ENCODE results near the gene OSBPL10.

Gene OSBPL10

DNA sequence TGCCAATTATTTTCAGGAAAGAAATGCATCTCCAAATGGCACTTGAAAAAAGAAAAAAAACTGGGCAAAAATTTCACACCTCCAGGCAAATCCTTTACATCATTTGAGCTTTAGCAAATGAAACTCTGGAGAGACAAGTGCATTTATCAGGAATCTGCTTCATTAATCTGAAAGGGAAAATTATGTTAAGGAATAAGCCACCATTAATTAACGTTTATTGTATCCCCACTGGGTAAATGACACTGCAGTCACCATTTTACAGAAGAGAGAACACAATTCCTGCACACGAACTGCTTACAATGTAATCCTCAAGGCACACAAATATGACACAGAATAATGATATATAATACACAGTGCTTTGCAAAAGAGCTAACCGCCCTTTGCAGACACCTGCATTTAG is 217.3 kb downstream of the OSBPL10 start:
- DNase-seq = no peak

DNA sequence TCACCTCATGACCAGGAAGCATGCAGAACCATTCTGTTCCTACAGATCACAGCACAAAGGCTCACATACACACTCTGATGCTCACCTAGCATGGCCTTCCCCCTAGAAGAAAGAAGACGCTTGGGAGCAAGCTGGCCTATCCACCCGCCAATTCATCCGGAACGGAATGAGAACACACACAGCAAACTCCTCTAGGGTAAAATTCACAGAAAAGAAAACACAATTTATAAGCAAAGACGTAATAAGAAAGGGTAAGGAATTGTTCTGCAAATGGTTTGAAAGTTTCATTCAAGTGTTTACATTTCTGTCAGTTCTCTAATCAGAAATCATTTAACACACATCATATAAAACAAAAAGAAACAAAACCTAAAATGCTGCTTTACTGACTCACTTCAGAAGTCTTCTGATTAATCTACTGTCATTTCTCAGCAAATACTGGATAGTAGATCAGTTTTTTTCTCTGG is 218.1 kb downstream of the OSBPL10 start:
- DNase-seq = no peak

DNA sequence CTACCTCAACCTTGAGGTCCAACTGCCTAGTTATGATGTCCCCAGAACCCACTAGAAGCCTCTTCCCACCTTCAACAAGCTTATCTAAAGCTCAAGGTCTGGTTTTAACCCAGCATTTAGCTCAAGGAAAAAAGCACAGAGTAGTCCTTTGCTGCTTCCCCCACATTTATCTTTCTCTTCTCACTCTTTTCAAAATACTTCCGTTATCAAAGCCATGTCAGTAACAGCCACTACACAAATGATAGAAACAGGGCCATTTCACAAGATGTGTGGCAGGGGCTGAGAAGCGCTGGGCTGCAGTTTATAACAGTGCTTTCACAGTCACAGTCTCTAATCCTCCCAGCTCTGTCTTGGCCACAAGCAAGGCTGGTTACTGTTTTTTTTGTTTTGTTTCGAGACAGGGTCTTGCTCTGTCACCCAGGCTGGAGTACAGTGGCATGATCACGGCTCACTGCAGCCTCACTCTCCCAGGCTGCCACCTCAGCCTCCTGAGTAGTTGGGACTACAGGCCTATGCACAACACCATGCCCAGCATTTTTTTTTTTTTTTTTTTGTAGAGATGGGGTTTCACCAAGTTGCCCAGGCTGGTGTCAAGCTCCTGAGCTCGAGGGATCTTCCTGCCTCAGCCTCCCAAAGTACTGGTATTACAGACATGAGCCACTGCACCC is 218.8 kb downstream of the OSBPL10 start:
- peak; percentile 79 for DNase-seq

- DNase-seq = peak; percentile 25
These were observed 220.4 kb downstream of the OSBPL10 start for GRCh38 chr3:31760654-31761053.

- peak; percentile 39 for DNase-seq
These were observed 222.6 kb downstream of the OSBPL10 start for GRCh38 chr3:31758322-31758965.

- DNase-seq = peak; percentile 51
These were observed 225.0 kb downstream of the OSBPL10 start for GRCh38 chr3:31755926-31756658.

GRCh38 chr3:31754575-31755278 is 226.3 kb downstream of the OSBPL10 start:
- DNase-seq = no peak

DNA sequence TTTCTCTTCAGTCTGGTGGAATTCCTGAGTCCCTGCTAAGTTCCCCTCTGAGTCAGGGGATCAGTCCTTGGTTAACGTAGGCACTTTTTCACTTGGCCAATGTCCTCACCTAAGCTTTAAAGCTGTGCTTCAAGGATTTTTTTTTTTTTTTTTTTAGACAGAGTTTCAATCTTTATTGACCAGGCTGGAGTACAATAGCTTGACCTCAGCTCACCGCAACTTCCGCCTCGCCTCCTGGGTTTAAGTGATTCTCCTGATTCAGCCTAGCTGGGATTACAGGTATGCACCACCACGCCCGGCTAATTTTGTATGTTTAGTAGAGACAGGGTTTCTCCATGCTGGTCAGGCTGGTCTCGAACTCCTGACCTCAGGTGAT is 228.0 kb downstream of the OSBPL10 start:
- DNase-seq = no peak

- no peak for DNase-seq
These were observed 228.6 kb downstream of the OSBPL10 start for GRCh38 chr3:31752305-31753049.

GRCh38 chr3:31750341-31750740 is 230.7 kb downstream of the OSBPL10 start:
- DNase-seq = no peak

- no peak for DNase-seq
These were observed 232.1 kb downstream of the OSBPL10 start for GRCh38 chr3:31748933-31749295.

- DNase-seq = no peak
These were observed 232.7 kb downstream of the OSBPL10 start for GRCh38 chr3:31748281-31748932.

DNA sequence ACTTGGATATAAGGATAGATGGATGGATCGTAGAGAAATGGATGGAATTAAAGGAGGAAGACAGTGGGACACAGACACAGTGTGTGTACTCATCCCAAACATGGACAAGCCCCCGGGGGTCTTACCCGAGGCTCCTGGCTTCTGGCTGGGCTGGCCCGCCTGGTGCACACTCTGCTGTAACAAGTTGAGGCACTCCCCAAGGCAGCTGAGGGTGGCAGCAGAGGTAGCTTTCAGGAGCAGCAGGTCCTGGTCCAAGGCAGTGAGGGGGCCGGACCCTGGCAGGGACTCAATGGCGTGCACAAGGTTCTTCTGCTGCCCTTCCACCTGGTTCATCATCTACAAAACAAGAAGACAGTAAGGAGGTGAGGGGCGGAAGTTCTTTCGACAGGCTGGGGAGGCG is 233.3 kb downstream of the OSBPL10 start:
- no peak for DNase-seq

- DNase-seq = no peak
These were observed 236.1 kb downstream of the OSBPL10 start for GRCh38 chr3:31744913-31745312.

GRCh38 chr3:31743331-31744089 is 237.6 kb downstream of the OSBPL10 start:
- DNase-seq = peak; percentile 25

GRCh38 chr3:31740397-31740796 is 240.7 kb downstream of the OSBPL10 start:
- DNase-seq = no peak

- no peak for DNase-seq
These were observed 242.7 kb downstream of the OSBPL10 start for GRCh38 chr3:31738412-31738811.

DNA sequence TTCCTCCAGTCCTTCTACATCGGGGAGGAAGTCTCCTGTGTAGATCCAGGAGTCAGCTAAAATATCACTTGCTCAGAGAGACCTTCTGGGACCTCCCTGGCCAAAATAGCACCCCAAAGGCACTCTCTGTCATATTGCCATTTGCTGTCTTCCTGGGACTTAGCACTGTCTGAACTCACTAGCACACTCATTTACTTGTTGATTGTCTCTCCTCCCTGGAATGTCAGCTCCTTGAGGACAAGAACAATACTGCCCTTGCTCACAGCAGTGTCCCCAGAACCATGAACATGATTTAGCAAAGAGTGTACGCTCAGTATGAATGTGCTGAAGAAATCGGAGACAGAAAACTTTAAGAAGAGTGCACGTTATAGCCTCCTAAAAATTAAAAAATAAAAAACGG is 245.4 kb downstream of the OSBPL10 start:
- no peak for DNase-seq

DNA sequence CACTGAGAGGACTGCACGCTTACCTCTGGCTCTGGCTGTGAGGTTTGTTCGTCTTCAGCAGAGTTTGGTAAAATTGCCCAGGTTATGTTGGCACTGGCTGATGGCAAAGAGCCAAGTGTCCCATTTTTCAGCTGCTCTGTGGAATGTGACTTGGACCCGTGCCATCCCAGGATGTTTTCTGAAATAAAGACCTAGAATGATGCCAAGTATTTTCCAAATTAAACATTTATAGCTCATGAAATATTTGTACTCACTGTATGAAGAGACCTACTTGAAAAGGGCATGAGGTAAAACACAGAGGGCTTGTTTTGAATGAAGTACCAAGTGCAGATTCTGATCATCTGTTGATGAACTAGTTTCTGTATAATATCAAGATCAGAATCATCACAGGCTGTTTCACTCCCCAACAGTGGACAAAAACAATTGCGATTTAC is 247.8 kb downstream of the OSBPL10 start:
- DNase-seq = no peak

DNA sequence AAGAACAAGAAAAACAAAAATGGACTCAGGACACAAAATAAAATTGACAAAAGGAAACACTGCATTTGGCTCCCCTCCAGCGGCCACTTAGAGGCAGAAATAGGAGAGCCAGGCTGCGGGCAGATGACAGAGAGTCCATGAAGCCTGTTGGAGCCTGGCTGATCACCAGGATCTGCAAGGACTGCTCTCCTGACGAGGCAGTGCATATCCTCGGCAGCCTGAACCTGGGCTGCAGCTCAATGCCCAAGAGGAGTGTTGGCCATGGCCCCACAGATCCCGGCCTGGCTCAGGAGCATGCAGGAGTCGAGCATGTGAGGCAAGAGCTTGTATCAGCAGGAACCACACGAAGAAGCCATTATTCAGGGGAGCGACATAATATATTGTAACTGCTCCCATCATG is 248.5 kb downstream of the OSBPL10 start:
- no peak for DNase-seq

DNA sequence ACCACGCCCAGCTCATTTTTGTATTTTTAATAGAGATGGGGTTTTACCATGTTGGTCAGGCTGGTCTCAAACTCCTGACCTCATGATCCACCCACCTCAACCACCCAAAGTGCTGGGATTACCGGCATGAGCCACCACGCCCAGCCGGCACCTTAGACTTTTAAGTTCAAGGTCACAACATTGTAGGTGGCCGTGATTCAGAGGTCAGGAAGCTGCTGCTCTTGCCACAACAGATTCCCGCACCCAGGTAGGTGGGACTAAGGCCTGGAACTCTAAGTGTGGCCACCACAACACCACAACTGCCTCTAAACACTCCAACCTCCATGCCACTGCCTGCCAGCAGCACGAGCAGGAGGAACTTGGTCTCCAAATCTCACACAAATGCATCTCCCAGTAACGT is 251.5 kb downstream of the OSBPL10 start:
- no peak for DNase-seq

All from hematopoietic multipotent progenitor cell treated with erythropoietin and hydrocortisone succinate and interleukin-3 and kit ligand, for 4 days (in vitro differentiated cells).